Fibroblast of upper back skin (primary cell): Measurements from ENCODE around the gene TNIK.

Experiments used
- DNase-seq: peaks from one replicate; pipeline ENCODE4 v3.0.0-alpha.2; 2013

The TNIK gene

GRCh38 chr3:171459942-171460724 is at the start of gene TNIK:
TNIK (minus strand) TSS chr3:171460405; CDS start chr3:171460063, 342 bp downstream.
- peak; percentile 87 for DNase-seq

- DNase-seq: no peak
These were observed 48.5 kb upstream of the TNIK start for GRCh38 chr3:171508676-171509075.

GRCh38 chr3:171508206-171508605 is 48.0 kb upstream of the TNIK start:
- no peak for DNase-seq

GRCh38 chr3:171506743-171507319 is 46.6 kb upstream of the TNIK start:
- DNase-seq: no peak

GRCh38 chr3:171505822-171506333 is 45.7 kb upstream of the TNIK start:
- no peak for DNase-seq

- no peak for DNase-seq
These were observed 44.2 kb upstream of the TNIK start for GRCh38 chr3:171504376-171504775.

GRCh38 chr3:171503817-171504216 is 43.6 kb upstream of the TNIK start:
- no peak for DNase-seq

GRCh38 chr3:171498921-171499320 is 38.7 kb upstream of the TNIK start:
- DNase-seq: no peak

GRCh38 chr3:171497468-171497867 is 37.3 kb upstream of the TNIK start:
- no peak for DNase-seq

- no peak for DNase-seq
These were observed 35.2 kb upstream of the TNIK start for GRCh38 chr3:171495413-171495812.

- no peak for DNase-seq
These were observed 34.4 kb upstream of the TNIK start for GRCh38 chr3:171494457-171495109.

GRCh38 chr3:171491361-171491760 is 31.2 kb upstream of the TNIK start:
- no peak for DNase-seq

GRCh38 chr3:171490901-171491300 is 30.7 kb upstream of the TNIK start:
- no peak for DNase-seq

GRCh38 chr3:171489348-171489747 is 29.1 kb upstream of the TNIK start:
- no peak for DNase-seq

GRCh38 chr3:171488479-171488878 is 28.3 kb upstream of the TNIK start:
- DNase-seq: no peak

- no peak for DNase-seq
These were observed 27.2 kb upstream of the TNIK start for GRCh38 chr3:171487382-171487781.

GRCh38 chr3:171485338-171485737 is 25.1 kb upstream of the TNIK start:
- DNase-seq: no peak

GRCh38 chr3:171481011-171481410 is 20.8 kb upstream of the TNIK start:
- DNase-seq: no peak

GRCh38 chr3:171480526-171480925 is 20.3 kb upstream of the TNIK start:
- DNase-seq: no peak

- DNase-seq: no peak
These were observed 16.4 kb upstream of the TNIK start for GRCh38 chr3:171476532-171477102.

GRCh38 chr3:171472552-171472951 is 12.3 kb upstream of the TNIK start:
- no peak for DNase-seq

GRCh38 chr3:171470714-171471227 is 10.6 kb upstream of the TNIK start:
- DNase-seq: no peak

- no peak for DNase-seq
These were observed 9.2 kb upstream of the TNIK start for GRCh38 chr3:171469376-171469775.
